ENCODE results near the gene PIGR.

DNA sequence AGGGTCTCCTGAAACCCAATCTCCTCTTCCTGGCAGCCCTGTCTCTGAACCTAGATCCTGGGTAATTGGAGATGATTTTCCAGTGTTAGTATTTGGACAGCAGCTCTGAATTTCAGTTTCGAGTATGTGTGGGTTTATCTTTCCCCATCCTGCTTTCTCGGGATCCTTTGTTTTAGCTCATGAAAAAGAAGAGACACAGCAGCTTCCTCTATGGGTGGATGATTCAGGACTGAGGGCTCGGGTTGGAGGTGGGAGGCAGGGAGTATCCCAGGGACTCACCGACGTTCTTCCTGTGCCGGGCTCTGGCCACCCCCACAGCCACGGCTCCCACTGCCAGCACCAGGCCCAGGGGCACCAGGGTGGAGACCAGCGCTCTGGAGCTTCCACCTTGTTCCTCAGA lies 14.1 kb downstream of the PIGR start:
- no peak for TF ChIP-seq FOXM1 (IDR thresholded peaks at IDR 0.05; ENCODE audit: low read depth)
- TF ChIP-seq, protein P1, sequence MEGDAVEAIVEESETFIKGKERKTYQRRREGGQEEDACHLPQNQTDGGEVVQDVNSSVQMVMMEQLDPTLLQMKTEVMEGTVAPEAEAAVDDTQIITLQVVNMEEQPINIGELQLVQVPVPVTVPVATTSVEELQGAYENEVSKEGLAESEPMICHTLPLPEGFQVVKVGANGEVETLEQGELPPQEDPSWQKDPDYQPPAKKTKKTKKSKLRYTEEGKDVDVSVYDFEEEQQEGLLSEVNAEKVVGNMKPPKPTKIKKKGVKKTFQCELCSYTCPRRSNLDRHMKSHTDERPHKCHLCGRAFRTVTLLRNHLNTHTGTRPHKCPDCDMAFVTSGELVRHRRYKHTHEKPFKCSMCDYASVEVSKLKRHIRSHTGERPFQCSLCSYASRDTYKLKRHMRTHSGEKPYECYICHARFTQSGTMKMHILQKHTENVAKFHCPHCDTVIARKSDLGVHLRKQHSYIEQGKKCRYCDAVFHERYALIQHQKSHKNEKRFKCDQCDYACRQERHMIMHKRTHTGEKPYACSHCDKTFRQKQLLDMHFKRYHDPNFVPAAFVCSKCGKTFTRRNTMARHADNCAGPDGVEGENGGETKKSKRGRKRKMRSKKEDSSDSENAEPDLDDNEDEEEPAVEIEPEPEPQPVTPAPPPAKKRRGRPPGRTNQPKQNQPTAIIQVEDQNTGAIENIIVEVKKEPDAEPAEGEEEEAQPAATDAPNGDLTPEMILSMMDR (IDR thresholded peaks at IDR 0.05), result no peak
- no peak for TF ChIP-seq MEF2A (IDR thresholded peaks at IDR 0.05; ENCODE audit: borderline replicate concordance, low read depth)
- no peak for TF ChIP-seq FOXJ3 (CRISPR knock-in tag; IDR thresholded peaks at IDR 0.05)
- TF ChIP-seq ZBTB33 (IDR thresholded peaks at IDR 0.05; ENCODE audit: borderline replicate concordance, low read depth), result no peak
- TF ChIP-seq RCOR1 (IDR thresholded peaks at IDR 0.05; ENCODE audit: low read length), result no peak
- no peak for TF ChIP-seq USF1 (IDR thresholded peaks at IDR 0.05; ENCODE audit: borderline replicate concordance, low read depth)

All from SK-N-SH (cell line).